GM23338 (cell line): ENCODE results near the gene QRICH1.

Experiments used
- EZH2 ChIP-seq: fragments of 200-600 bp; sonication (generic); IDR thresholded peaks from one replicate; pipeline ENCODE4 v1.8.0; 2017; ENCODE audit warnings: antibody characterized with exemption, mild to moderate bottlenecking, low read depth; ENCODE audit not compliant: unreplicated experiment
- REST ChIP-seq: IDR thresholded peaks from one replicate; pipeline ENCODE4 v1.6.1; 2018; ENCODE audit warnings: antibody characterized with exemption; ENCODE audit not compliant: unreplicated experiment
- TF ChIP-seq, protein P1 (sequence below), 2 experiments: fragments of 200-600 bp in 1 of 2; sonication (generic) in 1 of 2; conservative IDR thresholded peaks; 2 replicates each; pipeline versions ENCODE4 v1.5.1 to v1.6.1; 2016 to 2017; ENCODE audit warnings: antibody characterized with exemption in 2 of 2, low read depth in 2 of 2, mild to moderate bottlenecking in 2 of 2, moderate library complexity in 1 of 2

- TF ChIP-seq, protein P1, sequence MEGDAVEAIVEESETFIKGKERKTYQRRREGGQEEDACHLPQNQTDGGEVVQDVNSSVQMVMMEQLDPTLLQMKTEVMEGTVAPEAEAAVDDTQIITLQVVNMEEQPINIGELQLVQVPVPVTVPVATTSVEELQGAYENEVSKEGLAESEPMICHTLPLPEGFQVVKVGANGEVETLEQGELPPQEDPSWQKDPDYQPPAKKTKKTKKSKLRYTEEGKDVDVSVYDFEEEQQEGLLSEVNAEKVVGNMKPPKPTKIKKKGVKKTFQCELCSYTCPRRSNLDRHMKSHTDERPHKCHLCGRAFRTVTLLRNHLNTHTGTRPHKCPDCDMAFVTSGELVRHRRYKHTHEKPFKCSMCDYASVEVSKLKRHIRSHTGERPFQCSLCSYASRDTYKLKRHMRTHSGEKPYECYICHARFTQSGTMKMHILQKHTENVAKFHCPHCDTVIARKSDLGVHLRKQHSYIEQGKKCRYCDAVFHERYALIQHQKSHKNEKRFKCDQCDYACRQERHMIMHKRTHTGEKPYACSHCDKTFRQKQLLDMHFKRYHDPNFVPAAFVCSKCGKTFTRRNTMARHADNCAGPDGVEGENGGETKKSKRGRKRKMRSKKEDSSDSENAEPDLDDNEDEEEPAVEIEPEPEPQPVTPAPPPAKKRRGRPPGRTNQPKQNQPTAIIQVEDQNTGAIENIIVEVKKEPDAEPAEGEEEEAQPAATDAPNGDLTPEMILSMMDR (conservative IDR thresholded peaks at IDR 0.05; ENCODE audit: low read depth in 2 of 2): peak in 1 of 2 experiments; percentile 51; a peak in 2 of 4 replicates
- no peak for TF ChIP-seq EZH2
- no peak for TF ChIP-seq REST
Observed at GRCh38 chr3:49134471-49135265, 40.8 kb upstream of the QRICH1 start.
